GM21619 (cell line): ENCODE measurements around the gene SLC9A5.

ENCODE experiments used
- ATAC-seq: cut with Tn5 transposase; IDR thresholded peaks from one replicate; pipeline ENCODE4 v1.9.1; 2021; ENCODE audit not compliant: unreplicated experiment

SLC9A5 gene

DNA sequence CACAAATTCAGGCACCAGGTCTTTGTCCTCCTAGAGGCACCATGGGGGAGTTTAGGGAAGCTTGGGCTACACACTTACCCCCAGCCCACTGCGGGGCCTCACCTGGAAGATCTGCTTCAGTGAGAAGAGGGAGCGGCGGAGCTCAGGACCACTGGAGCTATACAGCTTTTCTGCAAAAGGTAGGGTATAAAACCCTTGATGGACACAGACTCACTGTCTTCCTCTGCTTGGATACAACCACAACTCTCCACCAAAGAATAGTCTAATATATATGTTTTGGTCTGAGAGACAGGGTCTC lies 10.6 kb upstream of the SLC9A5 start:
- ATAC-seq = no peak

- no peak for ATAC-seq
Observed at GRCh38 chr16:67238806-67239470, 9.8 kb upstream of the SLC9A5 start.

DNA sequence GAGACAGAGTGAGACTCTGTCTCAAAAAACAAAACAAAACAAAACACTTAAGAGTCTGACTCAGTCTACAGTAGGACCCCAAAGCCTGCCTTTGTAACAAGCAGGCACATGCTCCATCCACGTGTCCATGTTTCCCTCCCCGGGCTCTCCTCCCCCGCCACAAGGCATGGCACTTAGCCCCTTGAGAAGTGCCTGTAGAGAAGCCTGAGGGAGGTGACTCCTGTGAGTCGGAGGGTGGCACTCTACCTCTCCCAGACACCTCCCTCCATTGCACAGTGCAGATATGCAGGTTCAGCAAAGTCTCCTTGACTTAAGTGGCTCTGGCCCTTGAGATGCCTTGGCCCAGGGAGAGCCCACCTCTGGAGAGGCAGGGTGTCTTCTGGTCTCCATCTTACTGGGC lies 8.3 kb upstream of the SLC9A5 start:
- ATAC-seq = no peak

GRCh38 chr16:67241008-67241900 lies 7.5 kb upstream of the SLC9A5 start:
- ATAC-seq = no peak

DNA sequence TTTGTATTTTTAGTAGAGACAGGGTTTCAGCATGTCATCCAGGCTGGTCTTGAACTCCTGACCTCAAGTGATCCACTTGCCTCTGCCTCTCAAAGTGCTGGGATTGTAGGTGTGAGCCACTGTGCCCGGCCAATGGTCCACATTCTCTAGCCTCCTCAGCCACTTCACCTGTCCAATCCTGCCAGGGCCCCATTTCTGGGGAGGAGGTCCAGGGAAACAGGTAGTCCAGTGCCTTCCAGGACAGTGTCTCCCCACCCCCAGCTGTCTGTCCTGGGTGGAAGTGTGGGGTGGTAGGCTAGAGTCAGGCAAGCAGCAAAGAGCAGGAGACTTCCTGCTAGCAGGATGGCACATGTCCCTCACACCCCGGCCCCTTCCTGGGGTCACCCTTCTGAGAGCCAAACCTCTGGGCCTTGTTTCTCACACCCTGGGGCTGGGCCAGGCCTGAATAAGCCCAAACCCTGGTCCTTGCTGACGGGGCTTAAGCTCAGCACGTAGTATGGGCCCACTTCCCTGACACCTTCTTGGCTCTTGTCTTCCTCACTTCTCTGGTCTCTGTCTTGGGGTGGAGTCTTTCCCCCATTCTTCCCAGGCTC lies 6.5 kb upstream of the SLC9A5 start:
- ATAC-seq = no peak

GRCh38 chr16:67243481-67243880 lies 5.3 kb upstream of the SLC9A5 start:
- no peak for ATAC-seq

DNA sequence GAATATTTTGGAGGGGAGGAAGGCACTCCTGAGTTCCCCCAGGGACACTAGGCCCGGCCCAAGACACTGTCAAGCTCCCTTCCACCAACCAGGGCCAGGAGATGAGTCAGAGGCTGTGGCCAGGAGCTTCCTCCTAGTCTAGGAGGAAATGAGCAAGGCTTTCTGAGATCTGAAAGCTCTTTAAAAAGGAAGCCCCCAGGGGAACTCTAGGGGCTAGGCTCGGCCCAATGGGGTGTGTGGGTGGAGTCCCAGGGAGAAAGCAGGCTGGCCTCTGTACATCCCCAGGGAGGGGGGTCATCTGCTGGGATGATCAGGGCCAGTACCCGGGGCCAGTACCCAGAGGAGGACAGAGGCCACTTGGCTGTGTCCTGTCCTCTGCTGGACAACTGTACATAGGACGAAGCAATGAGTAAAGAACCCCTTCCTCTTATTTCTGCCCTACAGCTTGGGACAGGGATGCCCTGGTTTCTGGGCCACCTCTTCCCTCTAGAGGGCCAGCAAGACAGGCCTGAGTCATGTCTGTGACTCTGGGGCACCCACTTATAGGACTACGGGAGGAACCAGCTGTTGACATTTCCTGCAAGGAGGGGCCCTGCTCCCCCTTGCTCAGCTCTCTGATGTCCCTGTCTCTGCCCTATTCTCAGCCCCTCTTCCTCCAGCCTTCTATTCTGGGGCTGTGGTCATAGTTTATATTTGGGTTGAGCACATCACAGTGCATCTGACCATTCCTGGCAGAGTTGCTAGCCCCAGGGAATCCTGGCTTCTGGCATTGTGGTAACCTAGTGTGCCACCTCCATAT lies 4.2 kb upstream of the SLC9A5 start:
- peak; percentile 43 for ATAC-seq

DNA sequence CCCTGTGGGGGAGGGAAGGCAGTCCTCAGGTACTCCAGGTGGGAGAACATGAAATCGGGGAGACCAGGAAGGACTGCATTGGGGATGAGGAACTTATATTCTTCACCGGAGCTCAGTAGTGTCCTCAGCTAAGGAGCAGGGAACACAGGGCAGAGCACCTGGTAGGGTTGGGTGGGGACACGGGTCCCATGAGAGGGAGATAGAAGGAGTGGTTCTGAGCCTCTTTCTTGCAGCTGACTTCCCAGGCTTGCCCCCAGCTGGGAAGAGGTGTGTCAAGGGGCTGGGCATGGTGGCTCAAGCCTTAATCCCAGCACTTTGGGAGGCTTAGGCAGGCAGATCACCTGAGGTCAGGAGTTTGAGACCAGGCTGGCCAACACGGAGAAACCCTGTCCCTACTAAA lies 3.6 kb upstream of the SLC9A5 start:
- ATAC-seq = no peak

GRCh38 chr16:67245674-67246080 lies 3.1 kb upstream of the SLC9A5 start:
- ATAC-seq = no peak

DNA sequence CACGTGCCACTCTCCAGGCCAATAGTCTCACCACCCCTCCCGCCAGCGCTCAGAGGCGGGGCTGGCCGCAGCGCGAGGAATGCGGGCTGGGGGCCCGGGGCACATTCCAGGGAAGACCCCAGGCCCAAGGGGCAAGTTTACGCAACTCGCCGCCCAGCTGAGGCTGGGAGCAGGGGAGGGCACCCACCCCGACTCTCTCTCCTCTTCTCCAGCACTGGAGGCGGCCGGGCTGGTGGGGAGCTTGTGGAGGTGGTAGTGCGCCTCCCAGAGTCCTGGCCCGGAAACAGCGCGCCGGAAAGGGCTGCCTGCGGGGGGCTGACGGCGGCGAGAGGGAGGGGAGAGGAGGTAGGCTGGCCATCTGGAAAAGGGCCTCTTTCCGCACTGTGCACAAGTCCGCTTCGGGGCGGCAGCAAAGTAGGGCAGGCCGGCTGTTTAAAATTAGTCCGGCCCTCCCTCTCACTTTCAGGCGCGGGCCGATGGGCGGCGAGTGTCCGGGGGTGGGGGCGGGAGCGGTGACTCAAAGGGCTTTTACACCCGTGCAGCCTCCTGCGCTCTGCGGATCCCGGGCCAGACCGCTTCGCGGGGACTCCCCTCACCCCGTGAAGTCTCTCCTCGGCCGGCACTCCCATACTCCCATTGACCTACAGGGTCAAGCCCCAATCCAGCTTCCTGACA lies 2.6 kb upstream of the SLC9A5 start:
- ATAC-seq = peak; percentile 19

GRCh38 chr16:67246756-67247191 lies 2.0 kb upstream of the SLC9A5 start:
- ATAC-seq = peak; percentile 7

DNA sequence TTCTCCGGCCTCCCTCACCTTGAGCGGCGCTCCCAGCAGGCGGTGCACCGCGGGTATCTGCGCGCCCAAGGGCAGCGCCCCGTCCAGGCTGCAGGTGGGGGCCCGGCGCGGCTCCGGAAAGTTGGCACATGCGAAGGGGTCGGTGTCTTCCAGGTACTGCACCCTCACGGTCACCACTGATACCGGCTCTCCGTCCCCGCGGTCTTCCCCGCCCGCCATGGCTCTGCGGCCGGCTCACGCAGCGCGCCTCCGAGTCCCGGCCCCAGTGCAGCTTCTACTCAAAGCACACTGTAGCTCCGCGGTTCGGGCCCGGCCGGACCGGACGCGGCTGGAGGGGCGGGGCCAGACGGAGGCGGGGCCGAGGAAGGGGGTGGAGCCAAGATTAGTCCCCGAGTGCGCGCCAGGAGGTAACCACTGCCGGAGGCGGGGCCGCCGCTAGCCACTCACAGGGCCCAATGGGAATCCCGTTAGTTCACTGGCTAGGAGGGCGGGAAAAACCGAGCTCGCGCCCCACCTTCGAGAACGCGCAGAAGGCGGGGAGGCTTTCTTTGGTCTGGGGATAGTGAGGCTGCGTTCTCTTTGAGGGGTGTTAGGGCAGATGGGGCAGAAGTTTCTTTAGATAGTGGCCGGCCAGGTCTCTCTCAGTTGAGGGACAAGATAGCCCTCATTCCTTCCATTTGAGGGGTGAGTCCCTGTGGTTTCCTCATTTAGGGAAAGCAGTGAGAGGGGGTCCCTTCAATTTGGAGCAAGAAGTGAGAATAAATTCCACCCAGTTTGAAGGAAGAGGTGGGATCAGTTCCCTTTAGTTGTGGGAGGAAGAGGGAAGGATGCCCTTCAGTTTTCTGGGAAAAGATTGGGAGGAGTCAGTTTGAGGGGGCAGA lies 1.3 kb upstream of the SLC9A5 start, which contains the start of gene FHOD1:
Gene FHOD1 (minus strand): TSS at position 290 of the 881 bp plus-strand sequence. CDS start 71 bp downstream, at position 219.
- ATAC-seq = peak; percentile 40

GRCh38 chr16:67248073-67248400 lies 742 bp upstream of the SLC9A5 start:
- ATAC-seq = no peak

GRCh38 chr16:67249178-67250044 lies 632 bp downstream of the SLC9A5 start:
- no peak for ATAC-seq

DNA sequence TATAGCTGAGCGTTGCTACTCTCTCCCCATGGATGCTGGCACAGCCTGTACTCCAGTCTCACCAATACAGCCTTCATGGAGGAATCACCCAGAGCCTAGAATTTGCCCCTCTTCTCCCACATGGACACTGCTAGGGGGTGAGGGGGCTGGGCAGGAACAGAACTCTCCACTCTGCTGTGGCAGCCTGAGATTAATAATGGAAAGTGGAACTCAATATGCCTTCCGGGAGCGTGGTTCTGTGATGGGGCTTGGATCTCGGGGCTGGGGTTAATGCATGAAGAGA lies 1.2 kb downstream of the SLC9A5 start:
- ATAC-seq = no peak

GRCh38 chr16:67252609-67253497 lies 4.1 kb downstream of the SLC9A5 start:
- ATAC-seq = no peak

DNA sequence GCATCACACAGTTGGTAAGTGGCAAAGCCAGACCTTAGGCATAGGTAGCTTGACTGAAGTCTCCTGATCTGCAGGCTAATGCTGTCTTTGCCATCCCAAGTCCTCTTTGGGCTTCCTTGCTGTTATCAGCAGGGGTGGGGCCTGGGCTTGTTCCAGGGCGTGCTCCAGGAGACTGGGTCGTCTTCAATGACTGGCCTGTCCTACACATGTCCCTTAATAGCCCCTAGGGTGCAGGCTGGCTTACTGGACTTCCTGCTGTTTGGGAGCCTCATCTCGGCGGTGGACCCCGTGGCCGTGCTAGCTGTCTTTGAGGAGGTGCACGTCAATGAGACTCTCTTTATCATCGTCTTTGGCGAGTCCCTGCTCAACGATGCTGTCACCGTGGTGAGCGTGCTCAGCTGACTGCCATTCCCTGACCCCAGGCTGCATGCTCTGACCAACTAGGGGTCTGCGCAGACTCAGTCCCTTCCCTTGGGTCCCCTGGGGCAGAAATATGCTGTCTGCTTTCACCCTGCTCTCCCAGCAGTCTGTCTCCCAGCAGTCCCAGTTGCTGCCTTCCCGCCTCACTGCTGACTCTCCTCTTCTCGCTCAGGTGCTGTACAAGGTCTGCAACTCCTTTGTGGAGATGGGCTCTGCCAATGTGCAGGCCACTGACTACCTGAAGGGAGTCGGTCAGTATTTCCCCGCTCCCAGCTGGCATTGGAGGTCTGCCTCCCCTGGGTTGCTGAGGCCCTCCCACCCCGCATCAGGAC lies 6.2 kb downstream of the SLC9A5 start:
- no peak for ATAC-seq
